VCaP (cell line): ENCODE measurements around the gene IQCK.

Experiments used
- H3K27ac ChIP-seq: fragments of 450-650 bp; 2 replicates; pipeline ENCODE4 v1.5.1; 2017
- TF ChIP-seq, protein P1 (sequence below): fragments of 450-650 bp; conservative IDR thresholded peaks from 2 replicates; pipeline ENCODE4 v1.5.1; 2017; ENCODE audit warnings: mild to moderate bottlenecking, moderate library complexity

Gene IQCK

DNA sequence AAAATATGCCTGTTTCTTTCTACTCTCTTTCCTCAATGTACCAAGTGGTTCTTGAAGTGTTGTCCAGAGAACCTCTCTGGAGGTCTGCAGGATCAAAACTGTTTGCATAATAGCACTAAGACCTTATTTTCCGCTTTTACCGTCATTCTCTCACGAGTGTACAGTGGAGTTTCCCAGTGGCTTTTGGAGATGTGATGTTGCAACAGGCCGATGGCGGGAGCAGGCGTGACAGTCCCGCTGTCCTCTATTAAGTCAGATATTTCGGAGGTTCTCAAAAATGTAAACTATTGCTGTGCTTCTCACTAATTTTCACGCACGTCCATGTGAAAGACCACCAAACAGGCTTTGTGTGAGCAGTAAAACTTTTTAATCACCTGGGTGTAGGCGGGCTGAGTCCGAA lies 174.8 kb downstream of the IQCK start:
- no peak overlapping the region for H3K27ac ChIP-seq
- TF ChIP-seq, protein P1, sequence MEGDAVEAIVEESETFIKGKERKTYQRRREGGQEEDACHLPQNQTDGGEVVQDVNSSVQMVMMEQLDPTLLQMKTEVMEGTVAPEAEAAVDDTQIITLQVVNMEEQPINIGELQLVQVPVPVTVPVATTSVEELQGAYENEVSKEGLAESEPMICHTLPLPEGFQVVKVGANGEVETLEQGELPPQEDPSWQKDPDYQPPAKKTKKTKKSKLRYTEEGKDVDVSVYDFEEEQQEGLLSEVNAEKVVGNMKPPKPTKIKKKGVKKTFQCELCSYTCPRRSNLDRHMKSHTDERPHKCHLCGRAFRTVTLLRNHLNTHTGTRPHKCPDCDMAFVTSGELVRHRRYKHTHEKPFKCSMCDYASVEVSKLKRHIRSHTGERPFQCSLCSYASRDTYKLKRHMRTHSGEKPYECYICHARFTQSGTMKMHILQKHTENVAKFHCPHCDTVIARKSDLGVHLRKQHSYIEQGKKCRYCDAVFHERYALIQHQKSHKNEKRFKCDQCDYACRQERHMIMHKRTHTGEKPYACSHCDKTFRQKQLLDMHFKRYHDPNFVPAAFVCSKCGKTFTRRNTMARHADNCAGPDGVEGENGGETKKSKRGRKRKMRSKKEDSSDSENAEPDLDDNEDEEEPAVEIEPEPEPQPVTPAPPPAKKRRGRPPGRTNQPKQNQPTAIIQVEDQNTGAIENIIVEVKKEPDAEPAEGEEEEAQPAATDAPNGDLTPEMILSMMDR, result no peak

DNA sequence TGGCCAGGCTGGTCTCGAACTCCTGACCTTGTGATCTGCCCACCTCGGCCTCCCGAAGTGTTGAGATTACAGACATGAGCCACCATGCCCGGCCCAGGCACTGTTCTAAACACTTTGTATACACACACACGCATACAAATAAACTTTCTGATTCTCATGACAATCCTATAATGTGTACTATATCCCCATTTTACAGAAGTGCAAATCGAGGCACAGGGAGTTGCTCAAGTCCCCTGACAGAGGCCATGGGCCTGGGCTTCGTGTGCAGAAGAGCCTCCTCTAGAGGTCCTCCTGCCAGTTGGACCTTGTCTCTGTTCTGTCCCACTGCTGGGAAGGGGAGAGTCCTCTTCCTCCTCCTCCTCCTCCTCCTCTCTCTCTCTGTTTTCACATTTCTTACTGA lies 176.5 kb downstream of the IQCK start:
- TF ChIP-seq, protein P1, result no peak
- H3K27ac ChIP-seq, result no peak overlapping the region

- TF ChIP-seq, protein P1, result no peak
These were observed 178.9 kb downstream of the IQCK start for GRCh38 chr16:19896951-19897350.

DNA sequence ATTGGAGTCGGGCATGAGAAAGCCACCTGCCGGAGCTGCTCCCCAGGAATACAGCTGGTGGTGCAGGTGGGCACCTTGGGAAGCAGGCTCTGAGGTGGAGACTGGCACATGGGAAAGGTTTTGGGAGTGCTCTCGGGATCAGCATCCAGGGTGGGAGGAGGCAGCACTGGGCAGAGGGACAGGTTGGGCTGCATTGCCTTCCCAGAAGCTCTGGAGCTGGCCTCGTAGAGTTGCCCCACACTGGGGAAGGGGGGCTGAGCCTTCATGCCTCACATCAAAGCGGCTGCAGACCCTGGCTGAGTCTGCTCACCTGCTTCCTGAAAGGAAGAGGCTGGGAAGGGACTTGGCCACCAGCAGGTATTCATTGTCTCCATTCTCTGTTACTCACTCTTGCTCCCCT lies 180.1 kb downstream of the IQCK start:
- TF ChIP-seq, protein P1, result no peak
- no peak overlapping the region for H3K27ac ChIP-seq

More at GRCh38 chr16:19896951-19897350, 178.9 kb downstream of the IQCK start:
- H3K27ac ChIP-seq, result no peak overlapping the region

- no peak overlapping the region for H3K27ac ChIP-seq
- TF ChIP-seq, protein P1, result peak; percentile 82
These were observed 181.0 kb downstream of the IQCK start for GRCh38 chr16:19898924-19899604.

- no peak overlapping the region for H3K27ac ChIP-seq
- TF ChIP-seq, protein P1, result peak; percentile 43
These were observed 181.5 kb downstream of the IQCK start for GRCh38 chr16:19899605-19899955.

DNA sequence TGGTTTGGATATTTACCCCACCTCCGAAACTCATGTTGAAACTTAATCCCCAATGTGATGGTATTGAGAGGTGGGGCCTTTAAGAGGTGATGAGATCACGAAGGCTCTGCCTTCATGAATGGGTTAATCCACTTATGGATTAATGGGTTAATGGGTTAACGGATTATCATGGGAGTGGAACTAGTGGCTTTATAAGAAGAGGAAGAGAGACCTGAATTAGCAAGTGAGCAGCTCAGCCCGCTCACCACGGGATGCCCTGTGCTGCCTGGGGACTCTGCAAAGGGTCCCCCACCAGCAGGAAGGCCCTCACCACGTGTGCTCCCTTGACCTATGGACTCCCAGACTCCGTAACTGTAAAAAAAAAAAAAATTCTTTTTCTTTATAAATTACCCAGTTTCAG lies 183.1 kb downstream of the IQCK start:
- no peak overlapping the region for H3K27ac ChIP-seq
- TF ChIP-seq, protein P1, result no peak
